Liver (tissue), 3 donors: ENCODE data around the gene WWP2.
"Not testable (repeated sequence)": the region's sequence is repeated elsewhere in the genome, so short reads cannot be mapped to it uniquely, and the experiment has no call there.

Experiments used
- EGR1 ChIP-seq, 2 donors: IDR thresholded peaks; 2 replicates each; pipeline ENCODE4 v1.6.1; 2016 to 2018; ENCODE audit warnings: antibody characterized with exemption in 2 of 2, low read depth in 2 of 2
- HNF4G ChIP-seq: IDR thresholded peaks from 2 replicates; pipeline ENCODE4 v1.6.1; 2016; ENCODE audit warnings: antibody characterized with exemption
- MAX ChIP-seq: IDR thresholded peaks from 2 replicates; pipeline ENCODE4 v1.6.1; 2016; ENCODE audit warnings: antibody characterized with exemption
- REST ChIP-seq: IDR thresholded peaks from 2 replicates; pipeline ENCODE4 v1.6.1; 2016; ENCODE audit warnings: antibody characterized with exemption, mild to moderate bottlenecking
- SP1 ChIP-seq: IDR thresholded peaks from 2 replicates; pipeline ENCODE4 v1.6.1; 2018; ENCODE audit warnings: antibody characterized with exemption, mild to moderate bottlenecking
- TF ChIP-seq, protein P1 (sequence below): fragments of 150-350 bp; IDR thresholded peaks from 2 replicates; pipeline ENCODE4 v1.5.1; 2017; ENCODE audit warnings: improper control_type of control experiment, low read depth, low read length; ENCODE audit not compliant: missing input control
- donor health status: healthy.
- donor health status: healthy.

DNA sequence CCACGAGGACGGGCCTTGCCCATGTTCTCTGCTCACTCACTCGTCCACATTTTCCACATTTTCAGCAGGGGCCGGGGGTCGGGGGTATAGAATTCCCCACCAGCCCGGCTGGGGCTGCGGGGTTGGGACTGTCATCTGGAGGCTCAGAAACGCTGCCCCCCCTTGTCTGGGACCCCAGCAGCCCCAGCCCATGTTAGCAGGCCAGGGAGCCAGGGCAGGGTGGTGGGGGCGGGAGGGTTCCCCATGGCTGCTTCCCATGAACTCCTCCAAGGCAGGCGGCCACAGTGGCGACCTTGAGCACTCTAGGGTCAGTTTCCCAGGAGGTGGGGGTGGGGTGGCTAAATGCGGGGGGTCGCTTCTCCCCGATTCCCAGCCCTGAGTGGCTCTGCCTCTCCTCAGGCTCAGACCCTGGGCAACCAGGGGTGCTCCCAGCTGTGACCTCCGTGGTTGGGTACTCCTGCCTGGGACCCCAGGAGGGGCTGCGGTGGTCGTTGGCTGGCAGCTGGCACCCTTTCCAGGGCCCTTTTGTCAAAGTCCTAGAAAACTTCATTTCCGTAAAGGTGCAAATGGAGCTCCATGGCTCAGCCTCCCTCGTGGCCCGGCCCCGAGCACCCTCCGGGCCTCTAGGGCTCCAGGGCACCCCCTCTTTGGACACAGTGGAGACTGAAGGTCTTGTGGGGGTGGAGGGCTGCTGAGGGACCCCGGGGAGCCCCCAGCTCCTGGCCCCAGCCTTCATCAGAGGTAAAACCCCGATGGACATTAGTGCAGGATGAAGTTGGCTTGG, 190.6 kb downstream of the WWP2 start:
- not testable (repeated sequence) for TF ChIP-seq MAX; SP1; HNF4G; EGR1 (IDR thresholded peaks at IDR 0.05; ENCODE audit: low read depth in 2 of 2); REST
- TF ChIP-seq, protein P1, sequence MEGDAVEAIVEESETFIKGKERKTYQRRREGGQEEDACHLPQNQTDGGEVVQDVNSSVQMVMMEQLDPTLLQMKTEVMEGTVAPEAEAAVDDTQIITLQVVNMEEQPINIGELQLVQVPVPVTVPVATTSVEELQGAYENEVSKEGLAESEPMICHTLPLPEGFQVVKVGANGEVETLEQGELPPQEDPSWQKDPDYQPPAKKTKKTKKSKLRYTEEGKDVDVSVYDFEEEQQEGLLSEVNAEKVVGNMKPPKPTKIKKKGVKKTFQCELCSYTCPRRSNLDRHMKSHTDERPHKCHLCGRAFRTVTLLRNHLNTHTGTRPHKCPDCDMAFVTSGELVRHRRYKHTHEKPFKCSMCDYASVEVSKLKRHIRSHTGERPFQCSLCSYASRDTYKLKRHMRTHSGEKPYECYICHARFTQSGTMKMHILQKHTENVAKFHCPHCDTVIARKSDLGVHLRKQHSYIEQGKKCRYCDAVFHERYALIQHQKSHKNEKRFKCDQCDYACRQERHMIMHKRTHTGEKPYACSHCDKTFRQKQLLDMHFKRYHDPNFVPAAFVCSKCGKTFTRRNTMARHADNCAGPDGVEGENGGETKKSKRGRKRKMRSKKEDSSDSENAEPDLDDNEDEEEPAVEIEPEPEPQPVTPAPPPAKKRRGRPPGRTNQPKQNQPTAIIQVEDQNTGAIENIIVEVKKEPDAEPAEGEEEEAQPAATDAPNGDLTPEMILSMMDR = not testable (repeated sequence)
